PC-3 (cell line): Measurements from ENCODE around the gene DNAH5.

Experiments
- EZH2 ChIP-seq: fragments of 300-600 bp; sonication (generic); IDR thresholded peaks from one replicate; pipeline ENCODE4 v1.6.1; 2017; ENCODE audit warnings: antibody characterized with exemption, mild to moderate bottlenecking, low read length; ENCODE audit not compliant: unreplicated experiment
- TF ChIP-seq, protein P1 (sequence below): fragments of 300-600 bp; sonication (generic); conservative IDR thresholded peaks from 2 replicates; pipeline ENCODE4 v1.5.1; 2017; ENCODE audit warnings: antibody characterized with exemption, low read depth, mild to moderate bottlenecking, low read length

DNA sequence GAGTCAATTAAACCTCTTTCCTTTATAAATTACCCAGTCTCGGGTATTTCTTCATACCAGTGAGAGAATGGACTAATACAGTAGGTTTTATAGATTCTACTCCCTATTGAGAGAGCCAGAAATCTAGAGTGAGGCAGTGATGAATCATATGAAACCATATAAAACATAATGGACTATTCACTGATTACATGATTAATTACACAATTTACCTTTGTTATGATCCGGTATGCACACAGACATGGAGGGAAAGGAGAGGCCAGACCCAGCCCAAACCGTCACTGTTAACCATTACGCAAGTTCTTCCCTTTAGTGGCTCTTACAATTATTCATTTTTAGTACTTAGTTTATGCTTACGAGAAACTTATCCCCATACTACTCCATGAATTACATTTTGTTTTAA is 205.0 kb downstream of the DNAH5 start:
- TF ChIP-seq, protein P1, sequence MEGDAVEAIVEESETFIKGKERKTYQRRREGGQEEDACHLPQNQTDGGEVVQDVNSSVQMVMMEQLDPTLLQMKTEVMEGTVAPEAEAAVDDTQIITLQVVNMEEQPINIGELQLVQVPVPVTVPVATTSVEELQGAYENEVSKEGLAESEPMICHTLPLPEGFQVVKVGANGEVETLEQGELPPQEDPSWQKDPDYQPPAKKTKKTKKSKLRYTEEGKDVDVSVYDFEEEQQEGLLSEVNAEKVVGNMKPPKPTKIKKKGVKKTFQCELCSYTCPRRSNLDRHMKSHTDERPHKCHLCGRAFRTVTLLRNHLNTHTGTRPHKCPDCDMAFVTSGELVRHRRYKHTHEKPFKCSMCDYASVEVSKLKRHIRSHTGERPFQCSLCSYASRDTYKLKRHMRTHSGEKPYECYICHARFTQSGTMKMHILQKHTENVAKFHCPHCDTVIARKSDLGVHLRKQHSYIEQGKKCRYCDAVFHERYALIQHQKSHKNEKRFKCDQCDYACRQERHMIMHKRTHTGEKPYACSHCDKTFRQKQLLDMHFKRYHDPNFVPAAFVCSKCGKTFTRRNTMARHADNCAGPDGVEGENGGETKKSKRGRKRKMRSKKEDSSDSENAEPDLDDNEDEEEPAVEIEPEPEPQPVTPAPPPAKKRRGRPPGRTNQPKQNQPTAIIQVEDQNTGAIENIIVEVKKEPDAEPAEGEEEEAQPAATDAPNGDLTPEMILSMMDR: no peak
- TF ChIP-seq EZH2: no peak
